Nephron (organoid): ENCODE measurements around the gene JAKMIP2.

Experiments
- H3K27ac Mint-ChIP-seq, 3 experiments: 2 replicates each; pipeline ENCODE4 v1.8.0; 2020; ENCODE audit warnings: mixed read lengths in 3 of 3, mild to moderate bottlenecking in 2 of 3, moderate library complexity in 1 of 3
- H3K27me3 Mint-ChIP-seq: 2 replicates; pipeline ENCODE4 v1.8.0; 2021; ENCODE audit warnings: low read depth, mild to moderate bottlenecking, moderate library complexity, mixed read lengths
- H3K36me3 Mint-ChIP-seq: 2 replicates; pipeline ENCODE4 v1.8.0; 2020; ENCODE audit warnings: low read depth, mixed read lengths
- H3K4me1 Mint-ChIP-seq: 2 replicates; pipeline ENCODE4 v1.8.0; 2020; ENCODE audit warnings: mixed read lengths
- H3K4me3 Mint-ChIP-seq, 3 experiments: 2 replicates each; pipeline ENCODE4 v1.8.0; 2020; ENCODE audit warnings: mild to moderate bottlenecking in 3 of 3, mixed read lengths in 3 of 3, moderate library complexity in 2 of 3
- H3K9me3 Mint-ChIP-seq: 2 replicates; pipeline ENCODE4 v1.8.0; 2020; ENCODE audit warnings: mixed read lengths
- CTCF ChIP-seq, 3 experiments: fragments of 200-600 bp; sonication (generic); IDR thresholded peaks; one replicate each; pipeline ENCODE4 v1.5.0; 2021; ENCODE audit warnings: antibody characterized with exemption in 3 of 3; ENCODE audit not compliant: unreplicated experiment in 3 of 3

The JAKMIP2 gene

GRCh38 chr5:147694772-147695171 is 87.8 kb downstream of the JAKMIP2 start:
- Mint-ChIP-seq H3K9me3 (peaks cover 23% of the 10 kb centered on the region), H3K27me3 (no peaks in the 10 kb centered on the region), H3K4me3 (no peak overlapping the region), H3K4me1 (peaks cover 24% of the 10 kb centered on the region), H3K36me3 (peaks cover 30% of the 10 kb centered on the region), H3K27ac (peak overlapping the region in 1 of 3 experiments; percentile 1)
- TF ChIP-seq CTCF (IDR thresholded peaks at IDR 0.05; ENCODE audit: unreplicated experiment in 3 of 3) = no peak

GRCh38 chr5:147693233-147693632 is 89.3 kb downstream of the JAKMIP2 start:
- H3K36me3 Mint-ChIP-seq = peaks cover 18% of the 10 kb centered on the region
- no peak for TF ChIP-seq CTCF (IDR thresholded peaks at IDR 0.05; ENCODE audit: unreplicated experiment in 3 of 3)
- H3K4me1 Mint-ChIP-seq = peaks cover 37% of the 10 kb centered on the region
- H3K27me3 Mint-ChIP-seq = no peaks in the 10 kb centered on the region
- H3K27ac Mint-ChIP-seq = no peak overlapping the region
- H3K9me3 Mint-ChIP-seq = peaks cover 12% of the 10 kb centered on the region
- no peak overlapping the region for H3K4me3 Mint-ChIP-seq

GRCh38 chr5:147691130-147691529 is 91.4 kb downstream of the JAKMIP2 start:
- peak overlapping the region in 2 of 3 experiments; percentile 11 to 75 for H3K27ac Mint-ChIP-seq
- H3K4me3 Mint-ChIP-seq = peak overlapping the region in 1 of 3 experiments; percentile 9
- no peak for TF ChIP-seq CTCF (IDR thresholded peaks at IDR 0.05; ENCODE audit: unreplicated experiment in 3 of 3)
- H3K36me3 Mint-ChIP-seq = peaks cover 8% of the 10 kb centered on the region
- H3K27me3 Mint-ChIP-seq = no peaks in the 10 kb centered on the region
- peaks cover 37% of the 10 kb centered on the region for H3K4me1 Mint-ChIP-seq
- peaks cover 2% of the 10 kb centered on the region for H3K9me3 Mint-ChIP-seq

GRCh38 chr5:147690595-147690994 is 91.9 kb downstream of the JAKMIP2 start:
- TF ChIP-seq CTCF (IDR thresholded peaks at IDR 0.05; ENCODE audit: unreplicated experiment in 3 of 3) = peak in 2 of 3 experiments; percentile 10 to 15
- peaks cover 7% of the 10 kb centered on the region for H3K36me3 Mint-ChIP-seq
- H3K9me3 Mint-ChIP-seq = peaks cover 2% of the 10 kb centered on the region
- H3K27ac Mint-ChIP-seq = peak overlapping the region in 2 of 3 experiments; percentile 11 to 75
- H3K27me3 Mint-ChIP-seq = no peaks in the 10 kb centered on the region
- H3K4me1 Mint-ChIP-seq = peaks cover 36% of the 10 kb centered on the region
- H3K4me3 Mint-ChIP-seq = no peak overlapping the region

- Mint-ChIP-seq H3K27me3 (no peaks in the 10 kb centered on the region), H3K27ac (peak overlapping the region; percentile 3 to 37 (median 24)), H3K4me1 (peaks cover 28% of the 10 kb centered on the region), H3K9me3 (no peaks in the 10 kb centered on the region), H3K4me3 (no peak overlapping the region), H3K36me3 (peaks cover 1% of the 10 kb centered on the region)
- TF ChIP-seq CTCF (IDR thresholded peaks at IDR 0.05; ENCODE audit: unreplicated experiment in 3 of 3) = no peak
These were observed 93.1 kb downstream of the JAKMIP2 start for GRCh38 chr5:147689426-147689825.

- TF ChIP-seq CTCF (IDR thresholded peaks at IDR 0.05; ENCODE audit: unreplicated experiment in 3 of 3) = no peak
- Mint-ChIP-seq H3K36me3 (no peaks in the 10 kb centered on the region), H3K27me3 (no peaks in the 10 kb centered on the region), H3K9me3 (no peaks in the 10 kb centered on the region), H3K4me1 (peaks cover 25% of the 10 kb centered on the region), H3K27ac (peak overlapping the region; percentile 3 to 37 (median 24)), H3K4me3 (no peak overlapping the region)
These were observed 93.7 kb downstream of the JAKMIP2 start for GRCh38 chr5:147688656-147689356.
